Breast epithelium (tissue), 4 donors: ENCODE measurements around the gene HSF5. TPM values are rescaled to one million over a fixed set of nuclear protein-coding genes. Genes with fewer than 3 reads are reported as not detected.

Source experiments
- DNase-seq, 2 donors: peaks; one replicate each; pipeline ENCODE4 v3.0.0-alpha.2; 2019; ENCODE audit warnings: low spot score in 2 of 2
- H3K27ac ChIP-seq, 2 donors: fragments of 200-600 bp; sonication (generic) in 1 of 2; one replicate each; pipeline ENCODE4 v1.5.1; 2016 to 2019; ENCODE audit warnings: mild to moderate bottlenecking in 1 of 2
- H3K27me3 ChIP-seq, 2 donors: fragments of 200-600 bp; sonication (generic) in 1 of 2; one replicate each; pipeline versions ENCODE4 v1.5.1 to v1.6.0; 2017 to 2019; ENCODE audit warnings: control low read depth in 1 of 2, mild to moderate bottlenecking in 1 of 2
- H3K36me3 ChIP-seq: fragments of 200-600 bp; one replicate; pipeline ENCODE4 v1.5.1; 2019
- H3K4me1 ChIP-seq, 2 donors: fragments of 200-600 bp; sonication (generic); one replicate each; pipeline ENCODE4 v1.5.1; 2016 to 2019; ENCODE audit warnings: control low read depth in 1 of 2
- H3K4me3 ChIP-seq, 3 donors: fragments of 200-600 bp; sonication (generic); 1 replicate in 2 of 3; 2 replicates in 1 of 3; pipeline ENCODE4 v1.5.1; 2016 to 2019; ENCODE audit warnings: mild to moderate bottlenecking in 3 of 3, moderate library complexity in 2 of 3
- H3K9me3 ChIP-seq, 2 donors: fragments of 200-600 bp; sonication (generic) in 1 of 2; one replicate each; pipeline ENCODE4 v1.5.1; 2016 to 2019; ENCODE audit warnings: control low read depth in 1 of 2
- POLR2A ChIP-seq: fragments of 450-650 bp; IDR thresholded peaks from one replicate; pipeline ENCODE4 v1.6.1; 2016; ENCODE audit warnings: antibody characterized with exemption, mild to moderate bottlenecking, moderate library complexity
- POLR2AphosphoS5 ChIP-seq, 3 donors: sonication (generic); formaldehyde crosslinking; IDR thresholded peaks; one replicate each; pipeline ENCODE4 v1.6.1; 2017; ENCODE audit warnings: antibody characterized with exemption in 3 of 3
- intact Hi-C: fragments of 100-400 bp; cut with DNase I; formaldehyde crosslinking; loops from one replicate; pipeline ENCODE4 v1.15.1; 2023; ENCODE audit warnings: low total_unique reads
- total RNA-seq, 3 donors: library from RNA; depleted of rRNA; stranded (reverse); fragments of >200 nt; gene quantifications; one replicate each; pipeline ENCODE4 v1.1.0, GENCODE V29; 2016
- TF ChIP-seq, protein P1 (sequence below), 3 donors: fragments of 450-650 bp; IDR thresholded peaks; one replicate each; pipeline ENCODE4 v1.5.1; 2016 to 2017; ENCODE audit warnings: antibody characterized with exemption in 3 of 3, mild to moderate bottlenecking in 3 of 3, moderate library complexity in 3 of 3

Gene HSF5
- total RNA-seq, 3 donors from 2014 or later = under 0.01 to 0.33 (median 0.32) TPM

DNA sequence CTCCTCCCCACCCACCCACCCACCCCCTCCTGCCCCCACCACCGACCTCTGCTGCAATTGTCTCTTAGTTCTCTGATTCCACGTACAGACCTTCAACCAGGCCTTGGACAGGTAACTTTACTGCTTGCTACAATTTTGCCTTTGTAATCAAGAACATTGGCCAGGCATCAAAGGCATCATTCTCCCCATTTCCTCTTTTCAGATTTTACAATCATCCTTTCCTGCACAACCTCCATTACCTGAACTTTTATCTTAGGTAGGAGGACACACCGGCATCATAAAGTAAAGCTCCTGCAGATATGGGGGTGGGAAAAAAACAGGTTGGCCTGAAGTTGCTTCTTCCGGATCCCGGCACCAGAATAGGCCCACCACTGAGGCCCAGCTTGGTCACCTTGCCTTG lies 110.5 kb downstream of the HSF5 start:
- Histone ChIP-seq H3K4me1 (no peaks in the 10 kb centered on the region), H3K9me3 (no peaks in the 10 kb centered on the region), H3K27me3 (no peaks in the 10 kb centered on the region), H3K27ac (peak overlapping the region; percentile 33 to 77), H3K4me3 (no peak overlapping the region), H3K36me3 (no peaks in the 10 kb centered on the region)
- TF ChIP-seq POLR2A = no peak
- TF ChIP-seq POLR2AphosphoS5 (IDR thresholded peaks at IDR 0.05) = no peak
- TF ChIP-seq, protein P1, sequence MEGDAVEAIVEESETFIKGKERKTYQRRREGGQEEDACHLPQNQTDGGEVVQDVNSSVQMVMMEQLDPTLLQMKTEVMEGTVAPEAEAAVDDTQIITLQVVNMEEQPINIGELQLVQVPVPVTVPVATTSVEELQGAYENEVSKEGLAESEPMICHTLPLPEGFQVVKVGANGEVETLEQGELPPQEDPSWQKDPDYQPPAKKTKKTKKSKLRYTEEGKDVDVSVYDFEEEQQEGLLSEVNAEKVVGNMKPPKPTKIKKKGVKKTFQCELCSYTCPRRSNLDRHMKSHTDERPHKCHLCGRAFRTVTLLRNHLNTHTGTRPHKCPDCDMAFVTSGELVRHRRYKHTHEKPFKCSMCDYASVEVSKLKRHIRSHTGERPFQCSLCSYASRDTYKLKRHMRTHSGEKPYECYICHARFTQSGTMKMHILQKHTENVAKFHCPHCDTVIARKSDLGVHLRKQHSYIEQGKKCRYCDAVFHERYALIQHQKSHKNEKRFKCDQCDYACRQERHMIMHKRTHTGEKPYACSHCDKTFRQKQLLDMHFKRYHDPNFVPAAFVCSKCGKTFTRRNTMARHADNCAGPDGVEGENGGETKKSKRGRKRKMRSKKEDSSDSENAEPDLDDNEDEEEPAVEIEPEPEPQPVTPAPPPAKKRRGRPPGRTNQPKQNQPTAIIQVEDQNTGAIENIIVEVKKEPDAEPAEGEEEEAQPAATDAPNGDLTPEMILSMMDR (IDR thresholded peaks at IDR 0.05) = no peak
- intact Hi-C loops = loop anchor here (5.0 kb wide), 1 partner anchor 1165 kb away; no protein-coding TSS in a partner anchor
- no peak for DNase-seq

DNA sequence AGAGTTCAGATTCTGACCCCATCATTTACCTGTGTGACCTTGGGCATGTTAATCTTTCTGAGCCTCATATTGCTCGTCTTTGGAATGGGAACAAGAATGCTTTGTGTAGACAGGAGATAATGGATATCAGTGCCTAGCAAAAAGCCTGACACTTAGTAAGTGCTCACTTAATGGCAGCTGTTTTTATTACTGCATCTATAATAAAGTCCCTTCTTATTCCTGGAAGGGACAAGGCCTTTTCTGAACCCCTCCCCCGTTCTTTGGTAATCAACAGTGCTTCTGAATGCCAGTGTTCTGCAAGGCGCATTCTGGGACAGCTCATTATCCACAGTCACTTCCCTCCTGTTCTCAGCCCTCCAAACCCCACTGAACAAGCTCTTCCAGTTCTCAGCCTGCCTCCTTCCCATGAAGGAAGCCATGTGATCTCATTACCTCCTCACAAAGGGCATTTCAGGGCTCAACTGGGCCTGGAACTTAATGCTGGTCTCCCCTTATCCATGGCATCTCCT lies 111.1 kb downstream of the HSF5 start:
- no peaks in the 10 kb centered on the region for H3K9me3 ChIP-seq
- H3K4me3 ChIP-seq = no peak overlapping the region
- H3K4me1 ChIP-seq = no peaks in the 10 kb centered on the region
- no peaks in the 10 kb centered on the region for H3K27me3 ChIP-seq
- intact Hi-C loops = loop anchor here (5.0 kb wide), 1 partner anchor 1165 kb away; no protein-coding TSS in a partner anchor
- H3K27ac ChIP-seq = peak overlapping the region; percentile 33 to 77
- peak in 1 of 2 donors; percentile 73 for DNase-seq
- no peaks in the 10 kb centered on the region for H3K36me3 ChIP-seq
- TF ChIP-seq POLR2AphosphoS5 (IDR thresholded peaks at IDR 0.05) (peak in 1 of 3 donors; percentile 67), POLR2A (no peak)

DNA sequence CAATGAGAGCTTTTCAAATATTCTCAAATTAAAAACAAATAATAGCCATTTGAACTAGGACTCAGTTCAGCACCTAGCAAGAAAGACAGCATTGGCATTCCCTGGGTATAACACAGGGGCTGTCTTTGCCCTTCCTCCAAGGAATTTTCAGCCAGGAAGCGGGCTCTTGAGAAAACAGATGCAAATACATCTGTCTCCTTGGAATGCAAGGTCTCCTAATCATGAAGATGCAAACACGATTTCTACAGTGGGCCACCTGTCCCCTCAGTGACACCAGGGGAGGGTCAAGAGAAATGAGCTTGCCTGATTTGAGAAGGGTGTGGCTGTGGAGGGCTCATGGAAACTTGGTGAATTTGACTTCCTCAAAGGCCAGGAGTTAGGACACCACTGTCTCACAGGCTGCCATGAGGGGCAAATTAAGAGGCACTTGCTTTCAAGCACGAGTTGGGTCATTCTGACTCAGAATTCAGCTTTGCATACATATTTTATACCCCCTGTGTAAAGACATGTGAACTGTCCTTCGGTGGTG lies 111.7 kb downstream of the HSF5 start:
- intact Hi-C loops = loop anchor here (5.0 kb wide), 1 partner anchor 1164 kb away; no protein-coding TSS in a partner anchor
- H3K4me3 ChIP-seq = no peak overlapping the region
- DNase-seq = no peak
- TF ChIP-seq POLR2A = no peak
- no peak for TF ChIP-seq POLR2AphosphoS5 (IDR thresholded peaks at IDR 0.05)
- TF ChIP-seq, protein P1 (IDR thresholded peaks at IDR 0.05) = no peak
- H3K27ac ChIP-seq = peak overlapping the region; percentile 33 to 77
- no peaks in the 10 kb centered on the region for H3K9me3 ChIP-seq
- H3K27me3 ChIP-seq = no peaks in the 10 kb centered on the region
- H3K4me1 ChIP-seq = no peaks in the 10 kb centered on the region
- no peaks in the 10 kb centered on the region for H3K36me3 ChIP-seq

DNA sequence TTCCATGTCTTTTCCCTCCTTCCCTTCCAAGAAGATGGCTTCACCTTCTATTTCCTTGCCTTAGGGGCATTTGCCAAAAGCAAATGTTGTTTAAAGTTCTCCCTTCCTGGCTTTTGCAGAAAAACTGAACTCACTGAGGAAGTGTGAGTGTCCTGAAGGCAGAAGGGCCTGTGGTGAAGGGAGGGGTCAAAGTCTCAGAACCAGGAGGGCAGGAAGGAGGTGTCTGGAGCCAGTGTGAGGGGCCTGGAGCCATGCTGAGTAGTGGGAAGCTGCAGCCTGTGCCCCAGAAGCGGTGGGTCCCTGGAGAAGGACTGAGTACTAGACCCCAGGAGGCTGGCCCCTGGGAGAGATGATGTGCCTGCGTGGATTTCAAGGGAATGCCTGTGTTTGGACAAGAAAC lies 112.4 kb downstream of the HSF5 start:
- Histone ChIP-seq H3K27me3 (no peaks in the 10 kb centered on the region), H3K9me3 (no peaks in the 10 kb centered on the region), H3K27ac (peak overlapping the region in 1 of 2 donors; percentile 33), H3K36me3 (no peaks in the 10 kb centered on the region), H3K4me1 (no peaks in the 10 kb centered on the region), H3K4me3 (no peak overlapping the region)
- TF ChIP-seq, protein P1 (IDR thresholded peaks at IDR 0.05) = no peak
- TF ChIP-seq POLR2AphosphoS5 (IDR thresholded peaks at IDR 0.05) (no peak), POLR2A (no peak)
- no peak for DNase-seq
- intact Hi-C loops = loop anchor here (5.0 kb wide), 1 partner anchor 1164 kb away; no protein-coding TSS in a partner anchor

DNA sequence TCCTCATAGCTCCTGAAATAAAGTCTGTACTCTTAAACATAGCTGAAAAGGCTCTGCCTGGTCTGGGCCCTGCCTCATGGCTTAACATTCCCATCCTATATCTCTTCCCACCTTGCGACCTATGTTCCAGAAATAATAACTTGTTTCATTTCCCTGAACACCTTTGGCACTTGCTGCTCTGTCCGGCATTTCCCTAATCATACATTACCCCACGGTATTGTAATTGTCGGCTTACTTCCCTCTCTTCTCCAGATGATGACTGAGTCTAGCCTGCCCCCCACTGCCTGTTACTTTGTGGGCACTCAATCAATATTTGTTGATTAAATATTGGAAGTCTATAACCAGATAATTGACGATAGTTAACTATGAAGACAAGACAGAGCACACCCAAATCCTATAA lies 113.0 kb downstream of the HSF5 start:
- H3K4me1 ChIP-seq = no peaks in the 10 kb centered on the region
- intact Hi-C loops = loop anchor here (5.0 kb wide), 1 partner anchor 1163 kb away; no protein-coding TSS in a partner anchor
- TF ChIP-seq POLR2AphosphoS5 (IDR thresholded peaks at IDR 0.05) (no peak), POLR2A (no peak)
- TF ChIP-seq, protein P1 (IDR thresholded peaks at IDR 0.05) = no peak
- no peak overlapping the region for H3K27ac ChIP-seq
- no peaks in the 10 kb centered on the region for H3K9me3 ChIP-seq
- no peaks in the 10 kb centered on the region for H3K36me3 ChIP-seq
- H3K4me3 ChIP-seq = no peak overlapping the region
- no peaks in the 10 kb centered on the region for H3K27me3 ChIP-seq
- DNase-seq = no peak
